ENCODE measurements around the gene CKAP5. TPM values are rescaled to one million over a fixed set of nuclear protein-coding genes. Genes with fewer than 3 reads are reported as not detected.

CKAP5 gene
- total RNA-seq, 1 experiment from 2014 or later: 171 TPM

- ChIA-PET POLR2A (no interaction called here), CTCF (interaction anchor here (0.8 to 0.9 kb wide), 2 partner anchors 200 to 261 kb away, joined by 3 to 5 read pairs; no protein-coding TSS in a partner anchor)
Measured at GRCh38 chr11:46892838-46893237, 46.8 kb upstream of the CKAP5 start.

GRCh38 chr11:46892109-46892508 is 46.0 kb upstream of the CKAP5 start:
- H3K36me3 Mint-ChIP-seq: peaks cover 57% of the 10 kb centered on the region
- H3K27me3 Mint-ChIP-seq (ENCODE audit: low read depth): no peaks in the 10 kb centered on the region
- H3K27ac Mint-ChIP-seq: no peak overlapping the region
- POLR2A ChIA-PET: no interaction called here
- H3K9me3 Mint-ChIP-seq: no peaks in the 10 kb centered on the region
- ATAC-seq (no peak), DNase-seq (ENCODE audit: low spot score) (no peak)
- H3K4me1 Mint-ChIP-seq: 0 out of 2 replicates have a peak, but pooled peaks cover 7% of the 10 kb centered on the region
- no peak overlapping the region for H3K4me3 Mint-ChIP-seq
- CTCF ChIA-PET: interaction anchor here (0.8 to 2.3 kb wide), 3 partner anchors 201 to 322 kb away, joined by 3 to 17 read pairs (median 3); no protein-coding TSS in a partner anchor
- no peak for TF ChIP-seq AR (CRISPR knock-in tag; IDR thresholded peaks at IDR 0.05)
- no peak for TF ChIP-seq GABPB1 (CRISPR knock-in tag; IDR thresholded peaks at IDR 0.05)
- TF ChIP-seq CBFB (CRISPR knock-in tag; IDR thresholded peaks at IDR 0.05; ENCODE audit: low read depth): no peak
- no peak for TF ChIP-seq OVOL2 (CRISPR knock-in tag; IDR thresholded peaks at IDR 0.05; ENCODE audit: borderline replicate concordance)
- no peak for TF ChIP-seq MAX (CRISPR knock-in tag; IDR thresholded peaks at IDR 0.05)
- no peak for TF ChIP-seq CREB1 (CRISPR knock-in tag; IDR thresholded peaks at IDR 0.05)
- TF ChIP-seq ZNF121 (CRISPR knock-in tag; IDR thresholded peaks at IDR 0.05): no peak
- no peak for TF ChIP-seq E2F5 (CRISPR knock-in tag; IDR thresholded peaks at IDR 0.05)
- no peak for TF ChIP-seq HMGA2 (CRISPR knock-in tag; IDR thresholded peaks at IDR 0.05)
- no peak for TF ChIP-seq USF2 (CRISPR knock-in tag; IDR thresholded peaks at IDR 0.05)
- TF ChIP-seq ZNF317 (CRISPR knock-in tag; IDR thresholded peaks at IDR 0.05; ENCODE audit: borderline replicate concordance, low read depth): no peak
- TF ChIP-seq ATF2 (CRISPR knock-in tag; IDR thresholded peaks at IDR 0.05; ENCODE audit: borderline replicate concordance, low read depth): no peak
- TF ChIP-seq ZNF263 (CRISPR knock-in tag; IDR thresholded peaks at IDR 0.05; ENCODE audit: low read depth): no peak

More at GRCh38 chr11:46892838-46893237, 46.8 kb upstream of the CKAP5 start:
- TF ChIP-seq TP53 (CRISPR knock-in tag; IDR thresholded peaks at IDR 0.05): no peak
- no peak for TF ChIP-seq ESRRA (CRISPR knock-in tag; IDR thresholded peaks at IDR 0.05; ENCODE audit: borderline replicate concordance)
- TF ChIP-seq FOXP4 (CRISPR knock-in tag; IDR thresholded peaks at IDR 0.05): no peak
- no peak for TF ChIP-seq ZBTB43 (CRISPR knock-in tag; IDR thresholded peaks at IDR 0.05)
- no peak for TF ChIP-seq ZNF219 (CRISPR knock-in tag; IDR thresholded peaks at IDR 0.05; ENCODE audit: borderline replicate concordance)
- TF ChIP-seq TCF7 (CRISPR knock-in tag; IDR thresholded peaks at IDR 0.05; ENCODE audit: low read depth): no peak
- no peak for TF ChIP-seq USF1 (CRISPR knock-in tag; IDR thresholded peaks at IDR 0.05)
- Mint-ChIP-seq H3K4me3 (no peak overlapping the region), H3K27me3 (ENCODE audit: low read depth) (no peaks in the 10 kb centered on the region), H3K9me3 (no peaks in the 10 kb centered on the region), H3K4me1 (0 out of 2 replicates have a peak, but pooled peaks cover 7% of the 10 kb centered on the region), H3K36me3 (peaks cover 54% of the 10 kb centered on the region), H3K27ac (no peak overlapping the region)
- DNase-seq (ENCODE audit: low spot score): no peak
- ATAC-seq: no peak
